ENCODE data around the gene RABL3. TPM values are rescaled to one million over a fixed set of nuclear protein-coding genes. Genes with fewer than 3 reads are reported as not detected.
"Not testable (repeated sequence)": the region's sequence is repeated elsewhere in the genome, so short reads cannot be mapped to it uniquely, and the experiment has no call there.

The RABL3 gene
- polyA plus RNA-seq, 1 experiment, result 2.6 TPM

- POLR2A ChIA-PET, result interaction anchor here (1.4 kb wide), 1 partner anchor 145 kb away, joined by 5 read pairs; the partner anchor contains the start of gene NDUFB4
- TF ChIP-seq CTCF (IDR thresholded peaks at IDR 0.05; ENCODE audit: insufficient read depth, low read depth, low read length), result no peak
- peaks cover 3% of the 10 kb centered on the region for H3K36me3 ChIP-seq (ENCODE audit: control insufficient read depth, insufficient read depth, low read length)
- CTCF ChIA-PET, result interaction anchor here (1.4 to 2.4 kb wide), 2 partner anchors 30 to 53 kb away, joined by 4 to 9 read pairs; no protein-coding TSS in a partner anchor
- no peaks in the 10 kb centered on the region for H3K27me3 ChIP-seq (ENCODE audit: control insufficient read depth, insufficient read depth, low read length)
- DNase-seq (ENCODE audit: low read depth), result no peak
- peak overlapping the region; percentile 71 for H3K4me3 ChIP-seq (ENCODE audit: low read depth, low read length)
Observed at GRCh38 chr3:120741837-120742197, 499 bp downstream of the RABL3 start.

DNA sequence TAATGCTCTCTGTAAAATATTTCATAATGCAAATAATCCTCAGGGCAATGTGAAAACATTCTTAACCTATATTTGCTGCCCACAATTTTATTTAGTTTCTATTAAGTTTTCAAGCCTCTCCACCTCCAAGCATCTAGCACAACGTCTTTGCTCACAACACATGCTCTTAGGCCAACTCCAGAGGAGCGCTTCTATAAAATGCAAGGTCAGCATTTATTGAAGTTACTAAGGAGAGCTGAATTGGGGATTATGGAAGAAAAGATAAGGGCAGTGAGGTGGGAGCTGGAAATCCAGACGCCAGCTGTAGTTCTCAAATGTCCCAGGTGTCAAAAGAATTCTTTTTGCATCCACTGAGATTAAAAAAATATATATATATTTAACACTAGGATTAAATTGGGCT lies 996 bp downstream of the RABL3 start:
- no peaks in the 10 kb centered on the region for H3K27me3 ChIP-seq (ENCODE audit: control insufficient read depth, insufficient read depth, low read length)
- ChIA-PET POLR2A (no interaction called here), CTCF (interaction anchor here (1.4 to 2.4 kb wide), 2 partner anchors 31 to 53 kb away, joined by 4 to 9 read pairs; no protein-coding TSS in a partner anchor)
- no peak for DNase-seq (ENCODE audit: low read depth)
- H3K36me3 ChIP-seq (ENCODE audit: control insufficient read depth, insufficient read depth, low read length), result peaks cover 3% of the 10 kb centered on the region
- H3K4me3 ChIP-seq (ENCODE audit: low read depth, low read length), result peak overlapping the region; percentile 71
- no peak for TF ChIP-seq CTCF (IDR thresholded peaks at IDR 0.05; ENCODE audit: insufficient read depth, low read depth, low read length)

DNA sequence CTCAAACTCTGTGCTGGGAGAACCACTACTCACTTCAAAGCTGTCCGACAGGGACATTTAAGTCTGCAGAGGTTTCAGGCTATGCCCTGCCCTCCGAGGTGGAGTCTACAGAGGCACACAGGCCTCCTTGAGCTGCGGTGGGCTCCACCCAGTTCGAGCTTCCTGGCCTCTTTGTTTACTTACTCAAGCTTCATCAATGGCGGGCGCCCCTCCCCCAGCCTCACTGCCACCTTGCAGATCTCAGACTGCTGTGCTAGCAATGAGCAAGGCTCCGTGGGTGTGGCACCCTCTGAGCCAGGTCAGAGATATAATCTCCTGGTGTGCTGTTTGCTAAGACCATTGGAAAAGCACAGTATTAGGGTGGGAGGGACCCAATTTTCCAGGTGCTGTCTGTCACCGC lies 4.3 kb downstream of the RABL3 start:
- DNase-seq (ENCODE audit: low read depth); H3K36me3 ChIP-seq (ENCODE audit: control insufficient read depth, insufficient read depth, low read length); H3K27me3 ChIP-seq (ENCODE audit: control insufficient read depth, insufficient read depth, low read length); H3K4me3 ChIP-seq (ENCODE audit: low read depth, low read length); CTCF ChIA-PET; POLR2A ChIA-PET: not testable (repeated sequence)

- Histone ChIP-seq H3K4me3 (ENCODE audit: low read depth, low read length) (no peak overlapping the region), H3K27me3 (ENCODE audit: control insufficient read depth, insufficient read depth, low read length) (no peaks in the 10 kb centered on the region), H3K36me3 (ENCODE audit: control insufficient read depth, insufficient read depth, low read length) (no peaks in the 10 kb centered on the region)
- no peak for DNase-seq (ENCODE audit: low read depth)
- ChIA-PET POLR2A (no interaction called here), CTCF (no interaction called here)
- TF ChIP-seq CTCF (IDR thresholded peaks at IDR 0.05; ENCODE audit: insufficient read depth, low read depth, low read length), result no peak
Observed at GRCh38 chr3:120730576-120731542, 11.5 kb downstream of the RABL3 start.

GRCh38 chr3:120726791-120727190 lies 15.5 kb downstream of the RABL3 start:
- Histone ChIP-seq H3K36me3 (ENCODE audit: control insufficient read depth, insufficient read depth, low read length) (no peaks in the 10 kb centered on the region), H3K4me3 (ENCODE audit: low read depth, low read length) (no peak overlapping the region), H3K27me3 (ENCODE audit: control insufficient read depth, insufficient read depth, low read length) (no peaks in the 10 kb centered on the region)
- ChIA-PET POLR2A (no interaction called here), CTCF (no interaction called here)
- no peak for DNase-seq (ENCODE audit: low read depth)
- no peak for TF ChIP-seq CTCF (IDR thresholded peaks at IDR 0.05; ENCODE audit: insufficient read depth, low read depth, low read length)

- H3K4me3 ChIP-seq (ENCODE audit: low read depth, low read length); DNase-seq (ENCODE audit: low read depth); POLR2A ChIA-PET; CTCF ChIA-PET; H3K36me3 ChIP-seq (ENCODE audit: control insufficient read depth, insufficient read depth, low read length); H3K27me3 ChIP-seq (ENCODE audit: control insufficient read depth, insufficient read depth, low read length): not testable (repeated sequence)
Observed at GRCh38 chr3:120719167-120719834, 23.0 kb downstream of the RABL3 start.

All from BJ (cell line).